ENCODE measurements around the gene BCL6B. TPM values are rescaled to one million over a fixed set of nuclear protein-coding genes. Genes with fewer than 3 reads are reported as not detected.

Gene BCL6B
- total RNA-seq, 4 donors from 2014 or later, result 0.15 to 1.9 (median 0.67) TPM

GRCh38 chr17:7014995-7015958 is 7.6 kb upstream of the BCL6B start:
- TF ChIP-seq, protein P1, sequence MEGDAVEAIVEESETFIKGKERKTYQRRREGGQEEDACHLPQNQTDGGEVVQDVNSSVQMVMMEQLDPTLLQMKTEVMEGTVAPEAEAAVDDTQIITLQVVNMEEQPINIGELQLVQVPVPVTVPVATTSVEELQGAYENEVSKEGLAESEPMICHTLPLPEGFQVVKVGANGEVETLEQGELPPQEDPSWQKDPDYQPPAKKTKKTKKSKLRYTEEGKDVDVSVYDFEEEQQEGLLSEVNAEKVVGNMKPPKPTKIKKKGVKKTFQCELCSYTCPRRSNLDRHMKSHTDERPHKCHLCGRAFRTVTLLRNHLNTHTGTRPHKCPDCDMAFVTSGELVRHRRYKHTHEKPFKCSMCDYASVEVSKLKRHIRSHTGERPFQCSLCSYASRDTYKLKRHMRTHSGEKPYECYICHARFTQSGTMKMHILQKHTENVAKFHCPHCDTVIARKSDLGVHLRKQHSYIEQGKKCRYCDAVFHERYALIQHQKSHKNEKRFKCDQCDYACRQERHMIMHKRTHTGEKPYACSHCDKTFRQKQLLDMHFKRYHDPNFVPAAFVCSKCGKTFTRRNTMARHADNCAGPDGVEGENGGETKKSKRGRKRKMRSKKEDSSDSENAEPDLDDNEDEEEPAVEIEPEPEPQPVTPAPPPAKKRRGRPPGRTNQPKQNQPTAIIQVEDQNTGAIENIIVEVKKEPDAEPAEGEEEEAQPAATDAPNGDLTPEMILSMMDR (IDR thresholded peaks at IDR 0.05), result no peak
- TF ChIP-seq POLR2A (IDR thresholded peaks at IDR 0.05), result peak in 2 of 4 donors; percentile 73 to 75
- H3K4me1 ChIP-seq, result peaks cover 36 to 85% (median 37%) of the 10 kb centered on the region in 3 donors
- H3K9me3 ChIP-seq, result no peaks in the 10 kb centered on the region
- no peaks in the 10 kb centered on the region for H3K27me3 ChIP-seq
- WGBS, 2 donors, result 25 to 33% methylated on average over 20 to 28 of the region's 56 CpGs
- intact Hi-C loops (cut with DNase I), result no loop called here
- H3K36me3 ChIP-seq, result peaks cover 0 to 19% (median 0%) of the 10 kb centered on the region in 3 donors
- no peak for DNase-seq
- peak overlapping the region; percentile 94 to 98 (median 98) for H3K27ac ChIP-seq
- H3K4me3 ChIP-seq, result peak overlapping the region; percentile 87 to 95 (median 90)

- WGBS, 2 donors, result 73 to 75% methylated on average over 2 to 3 of the region's 3 CpGs
- H3K9me3 ChIP-seq, result no peaks in the 10 kb centered on the region
- H3K27me3 ChIP-seq, result no peaks in the 10 kb centered on the region
- peaks cover 0 to 17% (median 0%) of the 10 kb centered on the region in 3 donors for H3K36me3 ChIP-seq
- DNase-seq, result no peak
- peak overlapping the region; percentile 4 to 98 (median 95) for H3K27ac ChIP-seq
- TF ChIP-seq, protein P1 (IDR thresholded peaks at IDR 0.05), result no peak
- no peak for TF ChIP-seq POLR2A (IDR thresholded peaks at IDR 0.05)
- H3K4me3 ChIP-seq, result no peak overlapping the region
- intact Hi-C loops (cut with DNase I), result no loop called here
- H3K4me1 ChIP-seq, result peaks cover 27 to 80% (median 28%) of the 10 kb centered on the region in 3 donors
Observed at GRCh38 chr17:7016418-7016817, 6.4 kb upstream of the BCL6B start.

GRCh38 chr17:7016886-7017826 is 5.7 kb upstream of the BCL6B start:
- WGBS, 2 donors, result 83 to 86% methylated on average over 15 to 17 of the region's 20 CpGs
- DNase-seq, result no peak
- intact Hi-C loops (cut with DNase I), result no loop called here
- no peak for TF ChIP-seq POLR2A (IDR thresholded peaks at IDR 0.05)
- TF ChIP-seq, protein P1 (IDR thresholded peaks at IDR 0.05), result no peak
- Histone ChIP-seq H3K4me1 (peaks cover 27 to 83% (median 34%) of the 10 kb centered on the region in 3 donors), H3K27ac (peak overlapping the region; percentile 80 to 98 (median 95)), H3K27me3 (peaks cover 0 to 2% (median 0%) of the 10 kb centered on the region in 4 donors), H3K36me3 (peaks cover 0 to 17% (median 0%) of the 10 kb centered on the region in 3 donors), H3K9me3 (no peaks in the 10 kb centered on the region), H3K4me3 (peak overlapping the region in 1 of 4 donors; percentile 72)

DNA sequence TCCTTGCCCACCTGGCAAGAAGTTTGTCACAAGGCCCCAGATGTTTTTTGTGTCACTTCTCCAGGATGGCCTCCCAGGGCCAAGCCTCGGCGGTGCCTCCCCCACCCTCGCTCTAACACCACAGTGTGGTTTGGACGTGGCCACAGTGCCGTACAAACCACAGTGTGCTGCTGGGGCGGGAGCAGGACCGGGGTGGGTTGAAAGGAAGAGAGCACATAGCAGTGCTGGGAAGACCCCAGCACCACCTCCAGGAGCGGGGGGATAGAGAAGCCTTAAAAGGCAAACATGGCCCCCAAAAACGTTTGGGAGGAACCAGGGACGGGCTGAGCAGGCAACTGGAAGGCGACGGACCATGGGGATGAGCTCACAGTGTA is 5.0 kb upstream of the BCL6B start:
- intact Hi-C loops (cut with DNase I), result no loop called here
- peak overlapping the region; percentile 80 to 98 (median 92) for H3K27ac ChIP-seq
- 72 to 76% methylated on average over 5 to 6 of the region's 12 CpGs for WGBS, 2 donors
- H3K4me1 ChIP-seq, result peaks cover 33 to 90% (median 40%) of the 10 kb centered on the region in 3 donors
- peaks cover 0 to 8% (median 0%) of the 10 kb centered on the region in 4 donors for H3K27me3 ChIP-seq
- no peaks in the 10 kb centered on the region for H3K9me3 ChIP-seq
- TF ChIP-seq, protein P1 (IDR thresholded peaks at IDR 0.05), result no peak
- no peak for TF ChIP-seq POLR2A (IDR thresholded peaks at IDR 0.05)
- no peak for DNase-seq
- peaks cover 0 to 17% (median 0%) of the 10 kb centered on the region in 3 donors for H3K36me3 ChIP-seq
- peak overlapping the region in 3 of 4 donors; percentile 54 to 72 (median 60) for H3K4me3 ChIP-seq

Data from esophagus squamous epithelium (tissue), 5 donors.